Measurements from ENCODE around the gene NEDD4L. TPM values are rescaled to one million over a fixed set of nuclear protein-coding genes. Genes with fewer than 3 reads are reported as not detected.

NEDD4L gene
- total and polyA plus RNA-seq, 10 of the 15 experiments (the other 5 are each of a cell fraction or from before 2014, with no cell fraction given) = 7.4 to 24.0 (median 17.7) TPM

DNA sequence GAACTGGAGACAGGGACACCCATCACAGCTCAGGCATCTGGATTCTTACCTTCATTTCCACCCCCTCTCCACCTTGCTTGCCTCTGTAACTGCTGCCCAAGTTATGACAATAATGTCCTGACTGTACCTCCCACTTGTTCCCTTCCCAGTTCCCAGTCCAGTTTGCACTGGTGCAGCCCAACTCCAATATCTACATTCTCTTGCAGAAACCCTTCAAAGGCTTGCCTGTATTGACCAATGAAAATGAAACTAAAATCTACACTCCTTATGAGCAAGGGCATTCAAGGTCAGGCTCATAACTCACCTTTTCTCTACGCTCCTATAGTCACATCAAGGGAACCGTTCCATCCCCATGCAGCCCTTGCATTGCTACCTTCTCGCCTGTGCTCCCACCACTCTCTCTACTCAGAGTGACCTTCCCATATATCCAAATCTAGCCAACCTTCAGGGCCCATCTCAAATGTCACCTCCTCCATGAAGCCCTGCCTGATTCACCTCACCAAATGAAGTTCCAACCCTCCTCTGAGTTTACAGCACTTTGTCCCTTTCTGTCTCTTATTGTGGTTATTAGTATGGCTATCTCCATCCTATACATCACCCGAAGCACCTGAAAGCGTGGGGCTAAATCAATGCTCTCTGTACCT is 365.9 kb downstream of the NEDD4L start:
- ChIA-PET POLR2A (no interaction called here), SMC1A (ENCODE audit: uncharacterized antibody, unreplicated experiment) (no interaction called here), RAD21 (ENCODE audit: unreplicated experiment) (no interaction called here), CTCF (no interaction called here)
- H3K79me2 ChIP-seq (ENCODE audit: control insufficient read depth, insufficient read depth, low read length) = no peaks in the 10 kb centered on the region
- no TSS peak for BruUV-seq (replicated peaks)
- WGBS (ENCODE audit: insufficient coverage, insufficient replicate concordance, low lambda C conversion rate, missing lambda C conversion rate) = 43% methylated on average over 5 of the region's 5 CpGs
- H3K4me2 ChIP-seq (ENCODE audit: control insufficient read depth, insufficient read depth) = no peak overlapping the region
- no peak overlapping the region for H3K27ac ChIP-seq (ENCODE audit: control insufficient read depth, insufficient read depth)
- H4K20me1 ChIP-seq (ENCODE audit: control insufficient read depth, insufficient read depth) = no peaks in the 10 kb centered on the region
- no peak overlapping the region for H3K9ac ChIP-seq (ENCODE audit: control insufficient read depth, insufficient read depth, low read length)
- in situ Hi-C loops (cut with MboI) = no loop called here
- no peak for ATAC-seq
- no peak for FAIRE-seq
- H3K36me3 ChIP-seq (ENCODE audit: control insufficient read depth in 2 of 2, insufficient read depth in 2 of 2, low read length in 1 of 2) = no peaks in the 10 kb centered on the region
- H2AFZ ChIP-seq (ENCODE audit: control insufficient read depth, low read depth, low read length) = no peak overlapping the region
- no peaks in the 10 kb centered on the region for H3K9me3 ChIP-seq (replicated peaks; ENCODE audit: control insufficient read depth, insufficient read depth, low read length)
- DNase-seq (ENCODE audit: low read depth, low spot score) = no peak
- H3K4me1 ChIP-seq (ENCODE audit: control insufficient read depth, insufficient read depth, low read length) = no peaks in the 10 kb centered on the region
- TF ChIP-seq POLR2AphosphoS5 (IDR thresholded peaks at IDR 0.05; ENCODE audit: low read length) (no peak), ESRRA (IDR thresholded peaks at IDR 0.05; ENCODE audit: low read length) (no peak), EZH2 (IDR thresholded peaks at IDR 0.05; ENCODE audit: borderline replicate concordance, control insufficient read depth, low read depth, low read length) (no peak)
- TF ChIP-seq, protein P1, sequence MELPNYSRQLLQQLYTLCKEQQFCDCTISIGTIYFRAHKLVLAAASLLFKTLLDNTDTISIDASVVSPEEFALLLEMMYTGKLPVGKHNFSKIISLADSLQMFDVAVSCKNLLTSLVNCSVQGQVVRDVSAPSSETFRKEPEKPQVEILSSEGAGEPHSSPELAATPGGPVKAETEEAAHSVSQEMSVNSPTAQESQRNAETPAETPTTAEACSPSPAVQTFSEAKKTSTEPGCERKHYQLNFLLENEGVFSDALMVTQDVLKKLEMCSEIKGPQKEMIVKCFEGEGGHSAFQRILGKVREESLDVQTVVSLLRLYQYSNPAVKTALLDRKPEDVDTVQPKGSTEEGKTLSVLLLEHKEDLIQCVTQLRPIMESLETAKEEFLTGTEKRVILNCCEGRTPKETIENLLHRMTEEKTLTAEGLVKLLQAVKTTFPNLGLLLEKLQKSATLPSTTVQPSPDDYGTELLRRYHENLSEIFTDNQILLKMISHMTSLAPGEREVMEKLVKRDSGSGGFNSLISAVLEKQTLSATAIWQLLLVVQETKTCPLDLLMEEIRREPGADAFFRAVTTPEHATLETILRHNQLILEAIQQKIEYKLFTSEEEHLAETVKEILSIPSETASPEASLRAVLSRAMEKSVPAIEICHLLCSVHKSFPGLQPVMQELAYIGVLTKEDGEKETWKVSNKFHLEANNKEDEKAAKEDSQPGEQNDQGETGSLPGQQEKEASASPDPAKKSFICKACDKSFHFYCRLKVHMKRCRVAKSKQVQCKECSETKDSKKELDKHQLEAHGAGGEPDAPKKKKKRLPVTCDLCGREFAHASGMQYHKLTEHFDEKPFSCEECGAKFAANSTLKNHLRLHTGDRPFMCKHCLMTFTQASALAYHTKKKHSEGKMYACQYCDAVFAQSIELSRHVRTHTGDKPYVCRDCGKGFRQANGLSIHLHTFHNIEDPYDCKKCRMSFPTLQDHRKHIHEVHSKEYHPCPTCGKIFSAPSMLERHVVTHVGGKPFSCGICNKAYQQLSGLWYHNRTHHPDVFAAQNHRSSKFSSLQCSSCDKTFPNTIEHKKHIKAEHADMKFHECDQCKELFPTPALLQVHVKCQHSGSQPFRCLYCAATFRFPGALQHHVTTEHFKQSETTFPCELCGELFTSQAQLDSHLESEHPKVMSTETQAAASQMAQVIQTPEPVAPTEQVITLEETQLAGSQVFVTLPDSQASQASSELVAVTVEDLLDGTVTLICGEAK (IDR thresholded peaks at IDR 0.05; ENCODE audit: borderline replicate concordance) = no peak
- TF ChIP-seq, protein P2, sequence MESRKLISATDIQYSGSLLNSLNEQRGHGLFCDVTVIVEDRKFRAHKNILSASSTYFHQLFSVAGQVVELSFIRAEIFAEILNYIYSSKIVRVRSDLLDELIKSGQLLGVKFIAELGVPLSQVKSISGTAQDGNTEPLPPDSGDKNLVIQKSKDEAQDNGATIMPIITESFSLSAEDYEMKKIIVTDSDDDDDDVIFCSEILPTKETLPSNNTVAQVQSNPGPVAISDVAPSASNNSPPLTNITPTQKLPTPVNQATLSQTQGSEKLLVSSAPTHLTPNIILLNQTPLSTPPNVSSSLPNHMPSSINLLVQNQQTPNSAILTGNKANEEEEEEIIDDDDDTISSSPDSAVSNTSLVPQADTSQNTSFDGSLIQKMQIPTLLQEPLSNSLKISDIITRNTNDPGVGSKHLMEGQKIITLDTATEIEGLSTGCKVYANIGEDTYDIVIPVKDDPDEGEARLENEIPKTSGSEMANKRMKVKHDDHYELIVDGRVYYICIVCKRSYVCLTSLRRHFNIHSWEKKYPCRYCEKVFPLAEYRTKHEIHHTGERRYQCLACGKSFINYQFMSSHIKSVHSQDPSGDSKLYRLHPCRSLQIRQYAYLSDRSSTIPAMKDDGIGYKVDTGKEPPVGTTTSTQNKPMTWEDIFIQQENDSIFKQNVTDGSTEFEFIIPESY (IDR thresholded peaks at IDR 0.05) = no peak
- intact Hi-C loops (cut with micrococcal nuclease; ENCODE audit: unreplicated experiment) = no loop called here
- H3K27me3 ChIP-seq (replicated peaks in 1 of 2; ENCODE audit: control insufficient read depth in 2 of 2, insufficient read depth in 2 of 2, low read length in 1 of 2) = peaks cover 0 to 2% of the 10 kb centered on the region in 2 experiments; a peak in 2 of 4 replicates
- no peak overlapping the region for H3K4me3 ChIP-seq
